Lower lobe of right lung (tissue), 2 donors: ENCODE data around the gene PHACTR2. TPM values are rescaled to one million over a fixed set of nuclear protein-coding genes. Genes with fewer than 3 reads are reported as not detected.

ENCODE experiments used
- ATAC-seq, 2 donors: fragments of 200-7000 bp; cut with Tn5 transposase; one replicate each; pipeline ENCODE4 v1.9.1; 2020 to 2022; ENCODE audit warnings: mild to moderate bottlenecking in 2 of 2, moderate library complexity in 2 of 2
- DNase-seq: peaks from one replicate; pipeline ENCODE4 v3.0.0-alpha.2; 2020
- H3K27ac ChIP-seq: fragments of 200-600 bp; one replicate; pipeline ENCODE4 v1.8.0; 2022
- H3K27me3 ChIP-seq: fragments of 200-600 bp; one replicate; pipeline ENCODE4 v1.8.0; 2022; ENCODE audit warnings: low read depth
- H3K36me3 ChIP-seq: fragments of 200-600 bp; one replicate; pipeline ENCODE4 v1.8.0; 2022; ENCODE audit warnings: mild to moderate bottlenecking
- H3K4me1 ChIP-seq: fragments of 200-600 bp; one replicate; pipeline ENCODE4 v1.8.0; 2022
- H3K4me3 ChIP-seq: fragments of 200-600 bp; one replicate; pipeline ENCODE4 v1.8.0; 2022; ENCODE audit warnings: mild to moderate bottlenecking
- H3K9me3 ChIP-seq: fragments of 200-600 bp; one replicate; pipeline ENCODE4 v1.8.0; 2022
- intact Hi-C: fragments of 100-400 bp; cut with DNase I; formaldehyde crosslinking; loops from one replicate; pipeline ENCODE4 v1.11.0; 2022
- total RNA-seq: library from RNA; stranded (reverse); fragmentation: NEBNext Ultra II Directional; extraction: Animal tissue kit (Norgen Biotek cat#: 25700); gene quantifications from one replicate; pipeline ENCODE4 v1.2.1, GENCODE V29; 2021
- TF ChIP-seq, protein P1 (sequence below): fragments of 200-600 bp; IDR thresholded peaks from one replicate; pipeline ENCODE4 v1.8.0; 2022; ENCODE audit warnings: antibody characterized with exemption, mild to moderate bottlenecking
- donor health status: DM: no; HTN: yes; CAD: no; lungs with severe emphysema.

PHACTR2 gene
- total RNA-seq, 1 donor from 2014 or later: 115 TPM

DNA sequence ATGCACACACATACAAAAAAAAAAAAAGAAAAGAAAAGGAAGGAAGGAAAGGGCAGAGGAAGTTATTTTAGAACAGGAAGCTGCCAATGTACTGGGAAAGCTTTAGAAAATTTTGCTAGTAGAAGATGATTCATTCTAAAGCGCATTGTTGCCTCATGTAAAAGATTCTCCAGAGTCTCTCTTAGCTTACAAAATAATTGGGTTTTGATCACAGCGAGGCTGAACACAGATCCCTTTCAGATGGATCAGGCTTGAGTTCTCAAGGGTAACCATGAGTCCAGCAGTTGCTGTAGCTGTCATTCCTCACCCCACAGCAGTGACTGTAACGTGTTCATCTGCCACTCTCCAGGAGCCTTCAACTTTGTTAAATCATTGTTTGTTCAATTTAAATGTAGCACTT is 81.9 kb downstream of the PHACTR2 start:
- H3K9me3 ChIP-seq: no peaks in the 10 kb centered on the region
- TF ChIP-seq, protein P1, sequence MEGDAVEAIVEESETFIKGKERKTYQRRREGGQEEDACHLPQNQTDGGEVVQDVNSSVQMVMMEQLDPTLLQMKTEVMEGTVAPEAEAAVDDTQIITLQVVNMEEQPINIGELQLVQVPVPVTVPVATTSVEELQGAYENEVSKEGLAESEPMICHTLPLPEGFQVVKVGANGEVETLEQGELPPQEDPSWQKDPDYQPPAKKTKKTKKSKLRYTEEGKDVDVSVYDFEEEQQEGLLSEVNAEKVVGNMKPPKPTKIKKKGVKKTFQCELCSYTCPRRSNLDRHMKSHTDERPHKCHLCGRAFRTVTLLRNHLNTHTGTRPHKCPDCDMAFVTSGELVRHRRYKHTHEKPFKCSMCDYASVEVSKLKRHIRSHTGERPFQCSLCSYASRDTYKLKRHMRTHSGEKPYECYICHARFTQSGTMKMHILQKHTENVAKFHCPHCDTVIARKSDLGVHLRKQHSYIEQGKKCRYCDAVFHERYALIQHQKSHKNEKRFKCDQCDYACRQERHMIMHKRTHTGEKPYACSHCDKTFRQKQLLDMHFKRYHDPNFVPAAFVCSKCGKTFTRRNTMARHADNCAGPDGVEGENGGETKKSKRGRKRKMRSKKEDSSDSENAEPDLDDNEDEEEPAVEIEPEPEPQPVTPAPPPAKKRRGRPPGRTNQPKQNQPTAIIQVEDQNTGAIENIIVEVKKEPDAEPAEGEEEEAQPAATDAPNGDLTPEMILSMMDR: no peak
- intact Hi-C loops: no loop called here
- DNase-seq (no peak), ATAC-seq (peak in 1 of 2 donors; percentile 23)
- H3K4me1 ChIP-seq: peaks cover 16% of the 10 kb centered on the region
- peaks cover 19% of the 10 kb centered on the region for H3K36me3 ChIP-seq
- H3K4me3 ChIP-seq: no peak overlapping the region
- H3K27ac ChIP-seq: no peak overlapping the region
- H3K27me3 ChIP-seq: no peaks in the 10 kb centered on the region

DNA sequence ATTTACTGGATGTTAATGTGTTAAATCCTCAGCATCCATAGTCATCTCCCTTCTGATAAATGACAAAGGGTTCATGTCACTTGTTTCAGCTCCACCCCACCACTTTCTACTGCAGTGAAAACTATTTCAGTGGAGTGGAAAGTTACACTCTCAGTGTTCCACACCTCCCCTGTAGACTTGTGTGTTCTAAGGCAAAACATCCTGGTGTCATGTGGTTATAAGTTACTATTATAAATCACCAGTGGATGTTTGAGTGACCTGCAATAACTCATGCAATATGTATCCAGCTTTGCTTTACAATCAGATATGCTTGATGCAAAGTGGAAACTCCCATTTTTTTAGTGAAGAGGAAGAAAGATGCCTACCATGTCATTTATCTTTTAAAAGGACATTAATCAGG is 83.3 kb downstream of the PHACTR2 start:
- intact Hi-C loops: no loop called here
- TF ChIP-seq, protein P1: no peak
- Histone ChIP-seq H3K27me3 (no peaks in the 10 kb centered on the region), H3K4me3 (no peak overlapping the region), H3K9me3 (no peaks in the 10 kb centered on the region), H3K36me3 (peaks cover 27% of the 10 kb centered on the region), H3K27ac (no peak overlapping the region), H3K4me1 (peaks cover 7% of the 10 kb centered on the region)
- ATAC-seq (no peak), DNase-seq (no peak)

DNA sequence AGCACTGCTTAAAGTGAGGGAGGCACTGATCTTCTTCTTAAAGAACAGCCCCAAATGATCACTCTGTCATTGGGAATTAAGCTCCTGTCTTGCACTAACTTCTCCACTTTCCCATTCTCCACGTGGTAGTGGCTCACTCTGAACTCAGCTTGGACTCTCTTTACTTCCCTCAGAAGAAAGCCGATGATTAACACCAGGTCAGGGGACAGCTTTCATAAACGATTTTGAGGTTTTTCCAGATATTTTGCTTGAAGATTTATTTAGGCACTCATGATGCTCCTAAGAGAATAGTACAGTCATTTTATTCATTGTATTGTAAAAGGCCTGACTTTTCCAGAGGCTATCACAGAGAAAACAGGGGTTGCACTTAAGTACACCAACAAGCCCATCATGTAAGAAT is 84.4 kb downstream of the PHACTR2 start:
- Histone ChIP-seq H3K4me1 (peaks cover 7% of the 10 kb centered on the region), H3K27me3 (no peaks in the 10 kb centered on the region), H3K9me3 (no peaks in the 10 kb centered on the region), H3K36me3 (peaks cover 30% of the 10 kb centered on the region), H3K4me3 (no peak overlapping the region), H3K27ac (no peak overlapping the region)
- ATAC-seq (no peak), DNase-seq (no peak)
- TF ChIP-seq, protein P1: no peak
- intact Hi-C loops: no loop called here

DNA sequence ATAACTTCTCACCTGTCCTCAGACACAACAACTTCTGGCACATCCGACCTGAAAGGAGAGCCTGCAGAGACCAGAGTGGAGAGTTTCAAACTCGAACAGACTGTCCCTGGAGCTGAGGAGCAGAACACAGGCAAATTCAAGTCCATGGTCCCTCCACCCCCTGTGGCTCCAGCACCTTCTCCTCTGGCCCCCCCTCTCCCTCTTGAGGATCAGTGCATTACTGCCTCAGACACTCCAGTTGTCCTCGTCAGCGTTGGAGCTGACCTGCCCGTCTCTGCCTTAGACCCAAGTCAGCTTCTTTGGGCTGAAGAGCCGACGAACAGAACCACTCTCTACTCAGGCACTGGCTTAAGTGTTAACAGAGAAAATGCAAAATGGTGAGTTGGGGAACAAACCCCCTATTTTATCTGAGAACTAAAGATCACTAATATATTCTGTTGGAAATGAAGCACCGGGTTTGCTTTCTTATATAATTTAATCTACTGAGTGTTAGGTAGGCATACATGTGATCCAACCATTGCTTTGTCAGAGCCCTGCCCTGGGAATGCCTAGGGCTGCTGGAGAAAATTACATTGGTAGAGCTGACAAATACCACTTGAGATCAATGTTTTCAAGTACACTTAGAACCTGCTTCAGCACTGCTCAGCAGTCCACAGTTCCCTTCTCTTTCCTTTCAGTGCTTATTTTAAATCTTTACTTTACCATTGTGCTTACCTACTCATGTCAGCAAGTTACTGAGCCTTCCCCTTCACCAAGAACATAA is 87.8 kb downstream of the PHACTR2 start:
- intact Hi-C loops: no loop called here
- no peaks in the 10 kb centered on the region for H3K9me3 ChIP-seq
- TF ChIP-seq, protein P1: no peak
- no peak for DNase-seq
- H3K4me1 ChIP-seq: no peaks in the 10 kb centered on the region
- H3K36me3 ChIP-seq: peaks cover 45% of the 10 kb centered on the region
- no peak overlapping the region for H3K4me3 ChIP-seq
- peak; percentile 92 to 98 for ATAC-seq
- H3K27ac ChIP-seq: no peak overlapping the region
- H3K27me3 ChIP-seq: no peaks in the 10 kb centered on the region

GRCh38 chr6:143766185-143766553 is 88.4 kb downstream of the PHACTR2 start:
- Histone ChIP-seq H3K27me3 (no peaks in the 10 kb centered on the region), H3K9me3 (no peaks in the 10 kb centered on the region), H3K4me3 (no peak overlapping the region), H3K36me3 (peaks cover 45% of the 10 kb centered on the region), H3K27ac (no peak overlapping the region), H3K4me1 (no peaks in the 10 kb centered on the region)
- DNase-seq: no peak
- ATAC-seq: peak; percentile 49 to 65
- TF ChIP-seq, protein P1: no peak
- intact Hi-C loops: no loop called here
